ENCODE data around the gene CEP128.
"Not testable (repeated sequence)": the region's sequence is repeated elsewhere in the genome, so short reads cannot be mapped to it uniquely, and the experiment has no call there.

Gene CEP128

GRCh38 chr14:80941241-80942185 is at the start of gene CEP128:
Gene CEP128 (minus strand): TSS chr14:80941738.
- DNase-seq = peak; percentile 79

- DNase-seq = no peak
Observed at GRCh38 chr14:80988735-80989429, 47.3 kb upstream of the CEP128 start.

DNA sequence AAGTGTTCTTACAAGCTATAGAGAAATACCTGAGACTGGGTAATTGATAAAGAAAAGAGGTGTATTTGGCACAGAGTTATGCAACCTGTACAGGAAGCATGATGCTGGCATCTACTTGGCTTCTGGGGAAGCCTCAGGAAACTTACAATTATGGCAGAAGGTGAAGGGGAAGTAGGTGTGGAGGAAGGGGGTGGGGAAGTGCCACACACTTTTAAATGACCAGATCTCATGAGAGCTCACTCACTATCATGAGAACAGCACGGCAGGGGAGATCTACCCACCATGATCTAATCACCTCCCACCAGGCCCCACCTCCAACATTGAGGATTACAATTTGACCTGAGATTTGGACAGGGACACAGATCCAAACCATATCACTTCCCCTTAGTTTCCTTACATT is 46.7 kb upstream of the CEP128 start:
- DNase-seq = no peak

- DNase-seq = peak; percentile 48
Observed at GRCh38 chr14:80987235-80988032, 45.9 kb upstream of the CEP128 start.

DNA sequence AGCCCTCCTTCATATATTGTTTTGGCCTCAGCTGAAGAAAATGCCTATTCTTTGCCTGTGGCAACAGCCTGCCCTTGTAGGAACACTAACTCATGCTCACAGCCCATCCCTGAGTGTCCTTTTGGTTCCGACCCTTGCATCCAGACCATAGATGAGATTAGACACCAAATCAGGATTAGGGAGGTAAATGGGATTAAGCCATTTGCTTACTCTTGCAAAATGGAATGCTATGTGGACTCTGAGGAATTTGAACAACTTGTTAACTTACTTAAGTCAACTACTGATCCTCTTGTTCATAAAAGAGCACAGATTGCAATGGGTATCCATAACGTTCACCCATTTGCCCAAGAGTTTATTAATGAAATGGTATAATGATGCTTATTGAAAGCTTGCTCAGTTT is 41.2 kb upstream of the CEP128 start:
- DNase-seq = no peak

GRCh38 chr14:80981673-80982072 is 40.1 kb upstream of the CEP128 start:
- no peak for DNase-seq

- DNase-seq = no peak
Observed at GRCh38 chr14:80981156-80981555, 39.6 kb upstream of the CEP128 start.

DNA sequence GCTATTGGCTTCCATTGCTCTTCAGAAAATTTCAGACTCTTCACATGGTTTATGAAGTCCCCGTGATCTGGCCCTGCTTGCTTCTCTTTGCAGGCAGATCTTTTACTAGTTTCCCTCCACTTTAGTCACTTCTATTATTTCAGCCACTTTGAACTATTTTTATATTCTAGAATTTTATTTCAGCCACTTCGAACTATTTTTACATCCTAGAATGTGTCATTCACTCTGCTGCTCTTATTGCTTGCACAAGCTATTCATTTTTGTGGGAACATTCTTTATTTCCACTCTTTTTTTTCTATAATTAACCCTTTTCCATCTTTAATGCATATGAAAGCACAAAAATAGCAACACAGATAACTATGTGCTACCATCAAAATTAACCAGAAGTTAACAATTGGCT is 38.4 kb upstream of the CEP128 start:
- no peak for DNase-seq

- no peak for DNase-seq
Observed at GRCh38 chr14:80978403-80978802, 36.9 kb upstream of the CEP128 start.

DNA sequence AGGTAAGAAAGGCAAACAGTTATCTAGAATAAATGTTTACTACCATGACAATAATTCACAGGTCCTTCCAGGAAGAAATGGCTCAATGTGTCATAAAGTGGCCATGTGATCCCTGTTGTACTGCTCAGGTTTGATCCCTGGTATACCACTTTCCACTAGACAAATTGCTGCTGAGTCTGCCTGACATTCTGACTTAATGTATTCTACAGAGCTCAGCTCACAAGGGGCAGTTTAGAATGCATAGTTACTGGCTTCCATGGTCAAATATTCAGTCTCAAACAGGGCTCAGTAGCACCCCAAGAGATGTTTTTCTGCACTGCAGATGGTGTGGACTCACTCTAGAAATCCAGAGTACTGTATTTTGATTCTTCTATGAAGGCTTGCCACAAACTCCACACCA is 35.7 kb upstream of the CEP128 start:
- no peak for DNase-seq

DNA sequence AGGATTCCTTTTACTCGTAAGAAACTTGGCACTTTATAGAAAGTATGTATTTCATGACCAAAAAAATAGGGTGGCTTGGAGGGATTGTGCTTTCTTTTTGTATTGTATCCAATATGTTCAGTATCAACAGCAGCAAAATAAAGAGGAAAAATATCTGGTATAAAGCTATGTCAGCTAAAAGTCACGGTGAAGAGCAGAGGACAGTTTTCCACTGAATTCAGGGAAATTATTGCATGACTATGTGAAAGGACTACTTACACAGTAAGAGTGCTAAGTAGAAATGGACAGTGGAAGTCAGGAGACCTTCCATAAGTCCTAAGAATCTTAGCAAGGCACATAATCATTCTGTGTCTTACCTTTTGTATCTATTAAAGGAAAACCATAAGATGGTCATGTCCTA is 33.1 kb upstream of the CEP128 start:
- no peak for DNase-seq

- no peak for DNase-seq
Observed at GRCh38 chr14:80973931-80974641, 32.5 kb upstream of the CEP128 start.

DNA sequence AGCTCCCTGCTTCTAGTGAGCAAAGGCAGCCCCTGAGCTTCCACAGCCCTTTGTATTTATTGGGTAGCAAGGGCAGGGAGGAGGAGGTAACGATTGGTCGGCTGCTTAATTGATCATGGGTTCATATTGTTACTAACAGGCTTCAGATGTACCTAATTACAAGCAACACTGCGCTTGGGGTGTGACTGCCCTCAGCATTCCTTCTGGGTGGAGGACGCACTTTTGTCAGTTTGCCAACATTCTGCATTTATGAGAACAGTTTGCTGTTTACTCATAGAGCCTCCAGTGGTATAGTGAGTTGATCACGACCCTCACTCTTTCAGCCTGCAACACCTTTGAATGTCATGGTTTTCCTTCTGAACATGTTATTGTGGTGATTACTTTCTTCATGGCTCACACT is 23.5 kb upstream of the CEP128 start:
- no peak for DNase-seq

GRCh38 chr14:80959496-80959895 is 18.0 kb upstream of the CEP128 start:
- no peak for DNase-seq

DNA sequence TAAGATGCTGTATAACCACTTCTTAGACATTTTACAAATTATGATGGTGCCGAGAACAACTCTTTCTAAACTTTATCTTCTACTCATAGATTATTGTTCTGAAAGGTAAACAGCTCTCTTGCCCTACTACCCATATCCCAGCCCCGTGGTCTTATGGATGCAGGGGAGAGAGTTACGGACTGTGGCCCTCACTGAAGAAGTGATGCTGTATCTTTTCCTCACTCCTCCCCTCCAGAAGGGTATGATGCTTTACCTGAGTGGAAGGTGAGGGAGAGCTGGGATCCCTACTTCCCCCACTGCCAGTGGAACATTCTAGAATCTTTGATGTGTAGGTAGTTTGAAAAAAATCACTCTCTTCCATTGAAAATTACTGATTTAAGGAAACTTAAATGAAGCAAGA is 17.4 kb upstream of the CEP128 start:
- no peak for DNase-seq

DNA sequence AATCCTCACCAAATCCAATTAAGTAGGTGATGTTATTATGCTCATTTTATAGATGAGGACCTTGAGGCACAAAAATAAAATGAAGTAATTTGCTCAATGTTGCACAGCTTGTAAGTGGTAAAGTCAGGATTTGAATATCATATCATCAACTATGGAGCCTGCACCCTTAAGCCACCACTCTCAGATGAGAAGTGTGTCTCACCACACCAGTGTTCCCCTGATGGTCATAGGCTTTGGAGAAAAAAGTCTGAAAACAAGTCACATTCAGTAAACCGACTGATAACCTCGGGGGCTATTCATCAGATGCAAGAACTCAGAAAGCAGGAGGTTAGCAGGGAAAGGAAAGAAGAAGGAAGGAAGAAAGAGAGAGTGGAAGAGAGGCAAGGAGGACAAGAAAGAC is 16.7 kb upstream of the CEP128 start:
- no peak for DNase-seq

DNA sequence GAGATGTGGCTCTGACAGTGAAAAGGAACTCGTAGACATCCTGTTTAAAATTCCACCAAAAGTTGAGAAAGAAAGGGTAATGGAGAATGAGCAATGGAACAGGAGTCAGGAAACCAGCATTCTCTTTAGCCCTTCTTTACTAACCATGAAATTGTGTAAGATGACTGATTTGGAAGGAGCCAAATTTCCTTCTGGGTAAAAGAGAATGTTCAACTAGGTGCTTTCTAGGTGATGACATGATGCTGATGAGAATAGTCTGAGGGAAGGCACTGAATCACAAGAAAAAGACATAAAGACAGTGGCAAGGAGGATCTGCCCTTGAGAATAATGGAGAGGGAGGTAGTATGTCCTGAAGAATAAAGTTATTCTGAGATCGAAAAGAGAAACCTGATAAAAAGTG is 16.1 kb upstream of the CEP128 start:
- DNase-seq = no peak

- DNase-seq = no peak
Observed at GRCh38 chr14:80956922-80957321, 15.4 kb upstream of the CEP128 start.

- no peak for DNase-seq
Observed at GRCh38 chr14:80956102-80956501, 14.6 kb upstream of the CEP128 start.

- DNase-seq = no peak
Observed at GRCh38 chr14:80955416-80955941, 13.9 kb upstream of the CEP128 start, which contains the start of gene TSHR. Gene TSHR (plus strand): TSS chr14:80955621. CDS start chr14:80955681, 60 bp downstream.

GRCh38 chr14:80954687-80955299 is 13.3 kb upstream of the CEP128 start:
- DNase-seq = peak; percentile 68

DNA sequence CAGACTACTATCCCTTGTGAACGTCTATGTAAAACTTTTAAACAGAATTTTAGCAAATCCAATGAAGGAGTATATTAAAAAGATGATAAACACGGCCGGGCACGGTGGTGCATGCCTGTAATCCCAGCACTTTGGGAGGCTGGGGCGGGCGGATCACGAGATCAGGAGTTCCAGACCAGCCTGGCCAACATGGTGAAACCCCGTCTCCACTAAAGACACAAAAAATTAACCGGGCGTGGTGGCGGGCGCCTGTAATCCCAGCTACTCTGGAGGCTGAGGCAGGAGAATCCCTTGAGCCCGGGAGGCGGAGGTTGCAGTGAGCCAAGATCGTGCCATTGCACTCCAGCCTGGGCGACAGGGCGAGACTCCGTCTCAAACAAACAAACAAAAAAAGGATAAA is 11.7 kb upstream of the CEP128 start:
- DNase-seq = not testable (repeated sequence)
